Measurements from ENCODE around the gene ZNF552.

GRCh38 chr19:57850553-57851017 lies 35.9 kb upstream of the ZNF552 start:
- no peak for TF ChIP-seq CTCF (IDR thresholded peaks at IDR 0.05 in 4 of 5, conservative IDR thresholded peaks at IDR 0.05 in 1 of 5)
- no peak for TF ChIP-seq POLR2A (IDR thresholded peaks at IDR 0.05)

All from gastrocnemius medialis (tissue), 4 donors.